ENCODE measurements around the gene MED16.
"Not testable (repeated sequence)": the region's sequence is repeated elsewhere in the genome, so short reads cannot be mapped to it uniquely, and the experiment has no call there.

The MED16 gene

DNA sequence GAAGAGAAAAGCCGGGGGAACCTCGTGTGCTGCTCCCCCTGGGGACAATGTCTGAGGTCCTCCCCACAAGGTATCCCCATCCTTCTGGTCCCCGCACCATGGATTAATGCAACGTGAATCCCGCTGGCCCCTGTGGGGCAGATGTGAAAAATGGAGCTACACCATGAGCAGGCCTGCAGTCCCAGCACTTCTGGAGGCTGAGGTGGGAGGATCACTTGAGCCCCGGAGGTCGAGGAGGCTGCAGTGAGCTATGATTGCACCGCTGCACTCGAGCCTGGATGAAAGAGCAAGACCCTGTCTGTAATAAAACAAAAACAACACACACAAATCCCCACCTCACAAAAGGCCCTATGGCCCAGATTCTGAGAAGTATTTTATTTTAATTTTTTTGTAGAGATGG lies 34.7 kb downstream of the MED16 start:
- no peak overlapping the region for H3K27ac ChIP-seq
- TF ChIP-seq, protein P1, sequence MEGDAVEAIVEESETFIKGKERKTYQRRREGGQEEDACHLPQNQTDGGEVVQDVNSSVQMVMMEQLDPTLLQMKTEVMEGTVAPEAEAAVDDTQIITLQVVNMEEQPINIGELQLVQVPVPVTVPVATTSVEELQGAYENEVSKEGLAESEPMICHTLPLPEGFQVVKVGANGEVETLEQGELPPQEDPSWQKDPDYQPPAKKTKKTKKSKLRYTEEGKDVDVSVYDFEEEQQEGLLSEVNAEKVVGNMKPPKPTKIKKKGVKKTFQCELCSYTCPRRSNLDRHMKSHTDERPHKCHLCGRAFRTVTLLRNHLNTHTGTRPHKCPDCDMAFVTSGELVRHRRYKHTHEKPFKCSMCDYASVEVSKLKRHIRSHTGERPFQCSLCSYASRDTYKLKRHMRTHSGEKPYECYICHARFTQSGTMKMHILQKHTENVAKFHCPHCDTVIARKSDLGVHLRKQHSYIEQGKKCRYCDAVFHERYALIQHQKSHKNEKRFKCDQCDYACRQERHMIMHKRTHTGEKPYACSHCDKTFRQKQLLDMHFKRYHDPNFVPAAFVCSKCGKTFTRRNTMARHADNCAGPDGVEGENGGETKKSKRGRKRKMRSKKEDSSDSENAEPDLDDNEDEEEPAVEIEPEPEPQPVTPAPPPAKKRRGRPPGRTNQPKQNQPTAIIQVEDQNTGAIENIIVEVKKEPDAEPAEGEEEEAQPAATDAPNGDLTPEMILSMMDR (conservative IDR thresholded peaks at IDR 0.05): no peak

DNA sequence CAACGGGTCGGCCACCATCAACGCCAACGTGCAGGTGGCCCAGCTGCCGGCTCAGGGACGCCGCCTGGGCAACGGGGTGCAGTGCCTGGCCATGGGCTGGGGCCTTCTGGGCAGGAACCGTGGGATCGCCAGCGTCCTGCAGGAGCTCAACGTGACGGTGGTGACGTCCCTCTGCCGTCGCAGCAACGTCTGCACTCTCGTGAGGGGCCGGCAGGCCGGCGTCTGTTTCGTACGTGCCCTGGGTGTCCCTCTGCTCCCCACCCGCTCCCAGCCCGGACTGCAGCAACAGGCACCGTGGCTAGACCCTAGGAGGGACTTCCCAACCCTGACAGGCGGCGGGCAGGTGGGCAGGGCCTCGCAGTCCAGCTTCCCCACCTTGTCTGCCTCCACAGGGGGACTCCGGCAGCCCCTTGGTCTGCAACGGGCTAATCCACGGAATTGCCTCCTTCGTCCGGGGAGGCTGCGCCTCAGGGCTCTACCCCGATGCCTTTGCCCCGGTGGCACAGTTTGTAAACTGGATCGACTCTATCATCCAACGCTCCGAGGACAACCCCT lies 37.3 kb downstream of the MED16 start:
- TF ChIP-seq, protein P1 (conservative IDR thresholded peaks at IDR 0.05): no peak
- H3K27ac ChIP-seq: no peak overlapping the region

DNA sequence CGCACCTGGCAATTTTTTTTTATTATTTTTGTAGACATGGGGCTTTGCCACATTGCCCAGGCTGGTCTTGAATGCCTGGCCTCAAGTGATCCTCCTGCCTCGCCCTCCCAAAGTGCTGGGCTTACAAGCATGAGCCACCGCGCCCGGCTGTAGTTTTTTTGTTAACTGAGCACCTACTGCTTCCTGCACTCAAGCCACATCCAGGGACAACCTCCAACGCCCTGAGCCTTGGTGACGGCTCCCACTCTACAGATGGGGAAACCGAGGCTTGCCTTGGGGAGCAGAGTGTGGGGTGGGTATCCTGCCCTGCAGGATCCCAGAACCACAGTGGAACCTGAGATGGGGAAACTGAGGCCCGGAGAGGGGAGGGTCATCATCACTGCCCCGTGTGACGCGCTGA lies 37.8 kb downstream of the MED16 start:
- TF ChIP-seq, protein P1 (conservative IDR thresholded peaks at IDR 0.05): no peak
- no peak overlapping the region for H3K27ac ChIP-seq

DNA sequence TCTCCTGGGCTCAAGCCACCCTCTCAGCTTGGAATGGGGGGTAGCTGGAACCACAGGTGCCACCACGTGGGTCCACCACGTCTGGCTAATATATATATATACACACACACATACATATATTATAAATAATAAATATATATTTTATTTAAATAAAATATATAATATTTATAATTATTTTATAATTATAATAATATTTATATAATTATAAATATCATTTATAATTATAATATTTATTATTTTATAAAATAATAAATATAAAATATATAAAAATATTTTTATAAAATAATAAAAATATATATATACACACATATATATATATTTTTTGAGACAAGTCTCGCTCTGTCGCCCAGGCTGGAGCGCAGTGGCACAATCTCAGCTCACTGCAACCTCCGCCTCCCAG lies 38.4 kb downstream of the MED16 start:
- H3K27ac ChIP-seq: no peak overlapping the region
- TF ChIP-seq, protein P1 (conservative IDR thresholded peaks at IDR 0.05): no peak

DNA sequence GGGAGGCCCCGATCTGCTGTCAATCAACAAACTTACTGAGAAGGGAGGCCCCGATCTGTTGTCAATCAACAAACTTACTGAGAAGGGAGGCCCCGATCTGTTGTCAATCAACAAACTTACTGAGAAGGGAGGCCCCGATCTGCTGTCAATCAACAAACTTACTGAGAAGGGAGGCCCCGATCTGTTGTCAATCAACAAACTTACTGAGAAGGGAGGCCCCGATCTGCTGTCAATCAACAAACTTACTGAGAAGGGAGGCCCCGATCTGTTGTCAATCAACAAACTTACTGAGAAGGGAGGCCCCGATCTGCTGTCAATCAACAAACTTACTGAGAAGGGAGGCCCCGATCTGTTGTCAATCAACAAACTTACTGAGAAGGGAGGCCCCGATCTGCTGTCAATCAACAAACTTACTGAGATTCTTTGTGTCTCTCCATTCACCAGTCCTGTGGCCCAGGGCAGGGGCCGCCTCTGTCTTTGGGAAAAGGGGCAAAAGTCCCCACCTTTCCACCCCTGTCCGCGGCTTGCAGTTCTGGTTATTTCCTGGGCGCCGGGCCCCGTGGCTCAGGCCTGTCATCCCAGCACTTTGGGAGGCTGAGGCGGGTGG lies 39.3 kb downstream of the MED16 start:
- H3K27ac ChIP-seq: not testable (repeated sequence)

DNA sequence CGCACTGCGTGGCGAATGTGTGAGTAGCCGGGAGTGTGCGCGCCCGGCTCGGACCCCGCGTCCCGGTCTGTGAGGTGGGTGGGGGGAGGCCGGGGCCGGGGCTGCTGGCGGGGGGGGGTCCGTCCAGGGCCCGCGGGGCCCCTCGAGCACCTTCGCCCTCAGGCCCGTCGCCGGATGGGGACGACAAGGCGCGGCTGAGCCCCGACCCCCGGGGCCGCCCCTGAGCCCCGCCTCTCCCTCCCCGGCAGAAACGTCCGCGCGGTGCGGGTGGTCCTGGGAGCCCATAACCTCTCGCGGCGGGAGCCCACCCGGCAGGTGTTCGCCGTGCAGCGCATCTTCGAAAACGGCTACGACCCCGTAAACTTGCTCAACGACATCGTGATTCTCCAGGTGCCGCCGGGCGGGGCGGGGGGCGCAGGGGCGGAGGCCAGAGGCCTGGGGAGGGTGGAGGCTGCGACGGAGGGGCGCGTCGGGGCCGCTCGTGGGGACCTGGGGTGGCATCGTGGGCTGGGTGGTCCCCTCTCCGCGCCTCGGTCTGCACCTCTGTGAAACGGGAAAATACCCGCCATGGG lies 39.9 kb downstream of the MED16 start:
- TF ChIP-seq, protein P1 (conservative IDR thresholded peaks at IDR 0.05): no peak
- H3K27ac ChIP-seq: no peak overlapping the region

DNA sequence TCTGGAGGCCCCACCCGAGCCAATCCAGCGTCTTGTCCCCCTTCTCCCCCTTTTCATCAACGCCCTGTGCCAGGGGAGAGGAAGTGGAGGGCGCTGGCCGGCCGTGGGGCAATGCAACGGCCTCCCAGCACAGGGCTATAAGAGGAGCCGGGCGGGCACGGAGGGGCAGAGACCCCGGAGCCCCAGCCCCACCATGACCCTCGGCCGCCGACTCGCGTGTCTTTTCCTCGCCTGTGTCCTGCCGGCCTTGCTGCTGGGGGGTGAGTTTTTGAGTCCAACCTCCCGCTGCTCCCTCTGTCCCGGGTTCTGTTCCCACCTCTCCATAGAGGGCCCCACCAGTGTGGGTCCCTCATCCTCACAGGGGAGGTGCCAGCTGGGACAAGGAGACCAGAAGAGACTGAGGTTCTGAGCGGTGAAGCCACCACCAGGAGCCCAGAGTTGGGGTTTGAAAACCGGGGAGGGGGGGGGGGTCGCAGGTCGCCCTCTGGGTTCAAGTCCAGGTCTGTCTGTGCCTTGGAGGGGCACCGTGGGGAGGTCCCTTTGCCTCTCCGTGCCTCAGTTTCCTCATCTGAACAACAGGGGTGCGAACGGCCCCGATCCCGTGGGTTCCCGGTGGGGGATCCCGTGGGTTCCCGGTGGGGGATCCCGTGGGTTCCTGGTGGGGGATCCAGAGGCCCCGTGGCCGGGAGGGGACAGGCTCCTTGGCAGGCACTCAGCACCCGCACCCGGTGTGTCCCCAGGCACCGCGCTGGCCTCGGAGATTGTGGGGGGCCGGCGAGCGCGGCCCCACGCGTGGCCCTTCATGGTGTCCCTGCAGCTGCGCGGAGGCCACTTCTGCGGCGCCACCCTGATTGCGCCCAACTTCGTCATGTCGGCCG lies 40.6 kb downstream of the MED16 start, which contains the start of gene ELANE:
TSS of gene ELANE (plus strand) at position 168 of the 878 bp plus-strand sequence. CDS start at position 194, 26 bp downstream.
- H3K27ac ChIP-seq: no peak within 1 kb of the TSS
- TF ChIP-seq, protein P1 (conservative IDR thresholded peaks at IDR 0.05): no peak

All from VCaP (cell line).